ENCODE results near the gene ANGPT4.

The ANGPT4 gene

GRCh38 chr20:962223-962622 lies 46.1 kb upstream of the ANGPT4 start:
- no peak for TF ChIP-seq CTCF (IDR thresholded peaks at IDR 0.05; ENCODE audit: borderline replicate concordance, extremely low read depth, low read length, poor library complexity, severe bottlenecking)
- no peak for TF ChIP-seq EZH2 (IDR thresholded peaks at IDR 0.05; ENCODE audit: borderline replicate concordance, low read depth, low read length, severe bottlenecking)
- Histone ChIP-seq H3K9ac (ENCODE audit: low read depth, low read length) (no peak overlapping the region), H4K20me1 (ENCODE audit: insufficient read depth, low read length) (no peaks in the 10 kb centered on the region), H3K4me1 (ENCODE audit: insufficient read depth, low read length) (no peaks in the 10 kb centered on the region), H3K79me2 (ENCODE audit: insufficient read depth, low read length) (no peaks in the 10 kb centered on the region), H3K27me3 (ENCODE audit: insufficient read depth, low read length, poor library complexity) (peaks cover 5% of the 10 kb centered on the region), H3K9me3 (ENCODE audit: insufficient read depth, low read length, severe bottlenecking) (no peaks in the 10 kb centered on the region), H3K27ac (ENCODE audit: low read length) (no peak overlapping the region), H3K4me3 (ENCODE audit: low read depth in 1 of 2, low read length in 2 of 2) (no peak overlapping the region), H3K4me2 (ENCODE audit: insufficient read depth, low read length) (no peak overlapping the region), H3K36me3 (ENCODE audit: insufficient read depth, low read length) (no peaks in the 10 kb centered on the region), H2AFZ (ENCODE audit: low read depth, low read length) (no peak overlapping the region)
- DNase-seq (no peak), ATAC-seq (ENCODE audit: insufficient read depth, low read depth) (no peak)

GRCh38 chr20:961768-962167 lies 45.6 kb upstream of the ANGPT4 start:
- no peak overlapping the region for H3K9ac ChIP-seq (ENCODE audit: low read depth, low read length)
- no peak for ATAC-seq (ENCODE audit: insufficient read depth, low read depth)
- no peaks in the 10 kb centered on the region for H3K36me3 ChIP-seq (ENCODE audit: insufficient read depth, low read length)
- no peak overlapping the region for H2AFZ ChIP-seq (ENCODE audit: low read depth, low read length)
- no peak overlapping the region for H3K4me2 ChIP-seq (ENCODE audit: insufficient read depth, low read length)
- no peak for DNase-seq
- H3K4me1 ChIP-seq (ENCODE audit: insufficient read depth, low read length), result no peaks in the 10 kb centered on the region
- no peaks in the 10 kb centered on the region for H3K79me2 ChIP-seq (ENCODE audit: insufficient read depth, low read length)
- TF ChIP-seq CTCF (IDR thresholded peaks at IDR 0.05; ENCODE audit: borderline replicate concordance, extremely low read depth, low read length, poor library complexity, severe bottlenecking), result no peak
- no peak for TF ChIP-seq EZH2 (IDR thresholded peaks at IDR 0.05; ENCODE audit: borderline replicate concordance, low read depth, low read length, severe bottlenecking)
- no peaks in the 10 kb centered on the region for H3K9me3 ChIP-seq (ENCODE audit: insufficient read depth, low read length, severe bottlenecking)
- no peak overlapping the region for H3K27ac ChIP-seq (ENCODE audit: low read length)
- H3K27me3 ChIP-seq (ENCODE audit: insufficient read depth, low read length, poor library complexity), result peaks cover 5% of the 10 kb centered on the region
- no peak overlapping the region for H3K4me3 ChIP-seq (ENCODE audit: low read depth in 1 of 2, low read length in 2 of 2)
- no peaks in the 10 kb centered on the region for H4K20me1 ChIP-seq (ENCODE audit: insufficient read depth, low read length)

- Histone ChIP-seq H4K20me1 (ENCODE audit: insufficient read depth, low read length) (no peaks in the 10 kb centered on the region), H2AFZ (ENCODE audit: low read depth, low read length) (no peak overlapping the region), H3K4me2 (ENCODE audit: insufficient read depth, low read length) (no peak overlapping the region), H3K4me3 (ENCODE audit: low read depth in 1 of 2, low read length in 2 of 2) (no peak overlapping the region), H3K9ac (ENCODE audit: low read depth, low read length) (no peak overlapping the region), H3K9me3 (ENCODE audit: insufficient read depth, low read length, severe bottlenecking) (no peaks in the 10 kb centered on the region), H3K36me3 (ENCODE audit: insufficient read depth, low read length) (no peaks in the 10 kb centered on the region), H3K4me1 (ENCODE audit: insufficient read depth, low read length) (no peaks in the 10 kb centered on the region), H3K79me2 (ENCODE audit: insufficient read depth, low read length) (no peaks in the 10 kb centered on the region), H3K27me3 (ENCODE audit: insufficient read depth, low read length, poor library complexity) (no peaks in the 10 kb centered on the region), H3K27ac (ENCODE audit: low read length) (no peak overlapping the region)
- TF ChIP-seq CTCF (IDR thresholded peaks at IDR 0.05; ENCODE audit: borderline replicate concordance, extremely low read depth, low read length, poor library complexity, severe bottlenecking) (no peak), EZH2 (IDR thresholded peaks at IDR 0.05; ENCODE audit: borderline replicate concordance, low read depth, low read length, severe bottlenecking) (no peak)
- ATAC-seq (ENCODE audit: insufficient read depth, low read depth), result no peak
- DNase-seq, result no peak
These were observed 44.0 kb upstream of the ANGPT4 start for GRCh38 chr20:959996-960615.
